Mesendoderm (in vitro differentiated cells): ENCODE measurements around the gene CENPC.
"Not testable (repeated sequence)": the region's sequence is repeated elsewhere in the genome, so short reads cannot be mapped to it uniquely, and the experiment has no call there.

Source experiments
- DNase-seq: peaks from one replicate; pipeline ENCODE4 v3.0.0; 2013
- H2AK5ac ChIP-seq: 2 replicates; pipeline ENCODE4 v1.6.1; 2013; ENCODE audit warnings: low read length, inconsistent platforms
- H2BK120ac ChIP-seq: 2 replicates; pipeline ENCODE4 v1.6.1; 2013; ENCODE audit warnings: low read depth, mild to moderate bottlenecking, low read length, moderate library complexity, mixed read lengths
- H2BK15ac ChIP-seq: replicated peaks from 2 replicates; pipeline ENCODE4 v1.6.1; 2013; ENCODE audit warnings: low read depth, mild to moderate bottlenecking, moderate library complexity
- H2BK5ac ChIP-seq: 2 replicates; pipeline ENCODE4 v1.6.1; 2013; ENCODE audit warnings: low read length, inconsistent platforms
- H3K18ac ChIP-seq: 2 replicates; pipeline ENCODE4 v1.6.1; 2013; ENCODE audit warnings: mild to moderate bottlenecking, low read length, mixed read lengths
- H3K23ac ChIP-seq: one replicate; pipeline ENCODE4 v1.6.1; 2013; ENCODE audit warnings: low read length
- H3K27ac ChIP-seq: 2 replicates; pipeline ENCODE4 v1.5.1; 2013; ENCODE audit warnings: low read depth, mild to moderate bottlenecking, inconsistent platforms, low read length, moderate library complexity
- H3K27me3 ChIP-seq: 2 replicates; pipeline ENCODE4 v1.6.1; 2013; ENCODE audit warnings: low read length, control low read depth, mild to moderate bottlenecking, inconsistent platforms; ENCODE audit not compliant: insufficient read depth, poor library complexity
- H3K36me3 ChIP-seq: 2 replicates; pipeline ENCODE4 v1.6.1; 2013; ENCODE audit warnings: low read length, inconsistent platforms; ENCODE audit not compliant: control insufficient read depth, insufficient read depth
- H3K4ac ChIP-seq: one replicate; pipeline ENCODE4 v1.6.1; 2013; ENCODE audit warnings: low read depth, mild to moderate bottlenecking, low read length, moderate library complexity
- H3K4me1 ChIP-seq: 2 replicates; pipeline ENCODE4 v1.6.1; 2013; ENCODE audit warnings: low read depth, low read length, inconsistent platforms; ENCODE audit not compliant: control insufficient read depth
- H3K4me2 ChIP-seq: 2 replicates; pipeline ENCODE4 v1.6.1; 2013; ENCODE audit warnings: low read length
- H3K4me3 ChIP-seq: 2 replicates; pipeline ENCODE4 v1.5.1; 2013; ENCODE audit warnings: mild to moderate bottlenecking, low read length
- H3K56ac ChIP-seq: one replicate; pipeline ENCODE4 v1.6.1; 2013; ENCODE audit warnings: low read length
- H3K79me1 ChIP-seq: 2 replicates; pipeline ENCODE4 v1.6.1; 2013; ENCODE audit warnings: low read length, inconsistent platforms
- H3K79me2 ChIP-seq: 2 replicates; pipeline ENCODE4 v1.6.1; 2013; ENCODE audit warnings: mild to moderate bottlenecking, low read length; ENCODE audit not compliant: control insufficient read depth, insufficient read depth
- H3K9ac ChIP-seq: 2 replicates; pipeline ENCODE4 v1.6.1; 2013; ENCODE audit warnings: low read length, inconsistent platforms
- H4K5ac ChIP-seq: one replicate; pipeline ENCODE4 v1.6.1; 2013; ENCODE audit warnings: low read length
- H4K8ac ChIP-seq: one replicate; pipeline ENCODE4 v1.6.1; 2013; ENCODE audit warnings: low read depth, mild to moderate bottlenecking, control low read depth, low read length, moderate library complexity
- WGBS: extraction: QIAGEN DNeasy Blood & Tissue Kit; methylation state at CpG from one replicate; pipeline ENCODE4 v1.1.7; 2013; ENCODE audit warnings: low lambda C conversion rate, missing lambda C conversion rate; ENCODE audit not compliant: insufficient coverage; ENCODE audit errors: extremely low coverage; 5-methylcytosine and 5-hydroxymethylcytosine counted together

Gene CENPC

DNA sequence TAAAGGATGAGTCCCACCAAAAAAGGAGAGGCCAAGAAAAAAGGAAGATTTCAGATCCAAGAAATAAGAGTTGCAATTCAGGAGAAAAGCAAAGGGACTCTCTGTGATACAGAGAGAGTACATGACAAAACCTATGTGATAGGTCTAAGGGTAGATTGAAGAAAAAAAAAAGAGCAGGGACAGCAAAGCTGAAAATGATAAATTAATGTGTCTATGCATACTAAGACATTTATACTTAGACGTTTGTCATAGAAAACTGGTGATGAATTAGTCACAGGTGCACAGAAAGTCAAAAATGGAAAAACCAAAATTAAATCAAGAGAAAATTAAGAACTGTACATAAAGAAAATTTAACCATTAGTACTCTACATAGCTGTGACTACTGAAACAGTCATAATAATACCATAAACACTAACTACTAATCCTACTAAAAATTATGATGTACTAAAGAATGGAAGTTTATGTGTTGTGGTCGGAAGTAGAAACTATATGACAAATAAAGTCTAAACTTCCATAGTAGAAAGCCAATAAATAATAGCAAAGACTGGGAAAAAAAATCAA, 9.9 kb downstream of the CENPC start:
- DNase-seq: no peak
- H3K4me3 ChIP-seq: no peak overlapping the region
- no peaks in the 10 kb centered on the region for H3K79me2 ChIP-seq

DNA sequence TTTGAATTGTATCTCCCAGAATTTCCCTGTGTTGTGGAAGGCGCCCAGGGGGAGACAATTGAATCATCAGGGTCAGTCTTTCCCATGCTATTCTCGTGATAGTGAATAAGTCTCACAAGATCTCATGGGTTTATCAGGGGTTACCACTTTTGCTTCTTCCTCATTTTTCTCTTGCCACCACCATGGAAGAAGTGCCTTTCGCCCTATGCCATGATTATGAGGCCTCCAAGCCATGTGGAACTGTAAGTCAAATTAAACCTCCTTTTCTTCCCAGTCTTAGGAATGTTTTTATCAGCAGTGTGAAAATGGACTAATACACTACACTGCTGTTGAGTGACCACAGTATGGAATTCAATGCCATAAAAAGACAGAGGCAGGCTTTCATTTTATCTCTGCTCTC, 12.2 kb downstream of the CENPC start:
- no CpG with 5 or more reads among the region's 3 CpGs for WGBS
- H3K4ac ChIP-seq: no peak overlapping the region
- no peak overlapping the region for H2BK15ac ChIP-seq
- peaks cover 5% of the 10 kb centered on the region for H3K36me3 ChIP-seq
- H2BK120ac ChIP-seq: no peak overlapping the region
- H3K4me3 ChIP-seq: no peak overlapping the region
- no peak overlapping the region for H2BK5ac ChIP-seq
- H3K27ac ChIP-seq: no peak overlapping the region
- H3K56ac ChIP-seq: no peak overlapping the region
- no peak overlapping the region for H3K18ac ChIP-seq
- peak; percentile 0 for DNase-seq
- H4K5ac ChIP-seq: no peak overlapping the region
- no peak overlapping the region for H3K4me2 ChIP-seq
- H2AK5ac ChIP-seq: no peak overlapping the region
- no peaks in the 10 kb centered on the region for H3K27me3 ChIP-seq
- H3K23ac ChIP-seq: no peak overlapping the region
- no peak overlapping the region for H4K8ac ChIP-seq
- H3K4me1 ChIP-seq: no peaks in the 10 kb centered on the region
- H3K79me1 ChIP-seq: peaks cover 2% of the 10 kb centered on the region
- H3K79me2 ChIP-seq: no peaks in the 10 kb centered on the region
- no peak overlapping the region for H3K9ac ChIP-seq

More for the DNA sequence above, 9.9 kb downstream of the CENPC start:
- Histone ChIP-seq H3K79me1 (peaks cover 2% of the 10 kb centered on the region), H3K36me3 (peaks cover 5% of the 10 kb centered on the region), H3K23ac (no peak overlapping the region), H4K8ac (no peak overlapping the region), H3K4me2 (no peak overlapping the region), H3K4me1 (no peaks in the 10 kb centered on the region), H2BK15ac (no peak overlapping the region), H2BK5ac (no peak overlapping the region), H3K4ac (no peak overlapping the region), H2AK5ac (no peak overlapping the region), H3K9ac (no peak overlapping the region), H2BK120ac (no peak overlapping the region), H3K27me3 (no peaks in the 10 kb centered on the region), H3K18ac (no peak overlapping the region), H3K27ac (no peak overlapping the region), H4K5ac (no peak overlapping the region), H3K56ac (no peak overlapping the region)
- no CpG with 5 or more reads among the region's 2 CpGs for WGBS

DNA sequence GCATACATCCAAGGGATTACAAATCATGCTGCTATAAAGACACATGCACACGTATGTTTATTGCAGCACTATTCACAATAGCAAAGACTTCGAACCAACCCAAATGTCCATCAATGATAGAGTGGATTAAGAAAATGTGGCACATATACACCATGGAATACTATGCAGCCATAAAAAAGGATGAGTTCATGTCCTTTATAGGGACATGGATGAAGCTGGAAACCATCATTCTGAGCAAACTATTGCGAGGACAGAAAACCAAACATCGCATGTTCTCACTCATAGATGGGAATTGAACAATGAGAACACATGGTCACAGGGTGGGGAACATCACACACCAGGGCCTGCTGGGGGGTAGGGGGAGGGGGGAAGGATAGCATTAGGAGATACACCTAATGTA, 12.9 kb downstream of the CENPC start:
- not testable (repeated sequence) for H3K4me1 ChIP-seq, H3K79me1 ChIP-seq, H2AK5ac ChIP-seq, H3K27ac ChIP-seq, H3K4me2 ChIP-seq, H4K5ac ChIP-seq, H3K79me2 ChIP-seq, H3K23ac ChIP-seq, H2BK120ac ChIP-seq, H3K36me3 ChIP-seq, H2BK5ac ChIP-seq, DNase-seq, H3K18ac ChIP-seq, H4K8ac ChIP-seq, H3K56ac ChIP-seq, H3K4ac ChIP-seq, H3K4me3 ChIP-seq, H3K9ac ChIP-seq, H3K27me3 ChIP-seq, H2BK15ac ChIP-seq
- no CpG with 5 or more reads among the region's 4 CpGs for WGBS

DNA sequence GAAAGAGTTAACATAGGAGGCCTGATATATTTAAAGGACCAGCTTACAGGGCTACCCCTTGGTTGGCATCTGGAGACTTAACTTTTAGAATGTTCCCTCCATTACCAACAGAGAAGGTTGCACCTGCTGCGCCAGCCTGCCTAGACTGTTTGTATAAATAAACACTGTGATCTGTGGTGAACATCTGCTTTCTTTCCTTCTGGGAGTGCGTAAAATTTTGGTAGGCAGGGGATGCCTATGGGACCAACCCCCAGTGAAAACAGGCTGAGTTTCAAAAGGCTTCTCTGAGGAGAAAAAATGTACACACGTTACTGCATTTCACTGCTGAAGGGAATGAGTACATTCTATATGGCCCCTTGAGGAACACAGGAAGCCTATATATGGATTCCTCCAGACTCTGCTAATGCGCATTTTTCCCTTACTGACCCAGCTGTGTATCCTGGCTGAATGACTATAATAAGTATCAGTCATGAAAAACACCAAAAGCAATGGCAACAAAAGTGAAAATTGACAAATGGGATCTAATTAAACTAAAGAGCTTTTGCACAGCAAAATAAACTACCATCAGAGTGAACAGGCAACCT, 13.8 kb downstream of the CENPC start:
- WGBS: no CpG with 5 or more reads among the region's 4 CpGs
- Histone ChIP-seq H3K79me2 (no peaks in the 10 kb centered on the region), H3K18ac (no peak overlapping the region), H2BK120ac (no peak overlapping the region), H3K4ac (no peak overlapping the region), H3K56ac (no peak overlapping the region), H2BK5ac (no peak overlapping the region), H3K9ac (no peak overlapping the region), H2AK5ac (no peak overlapping the region), H3K23ac (no peak overlapping the region), H3K27ac (no peak overlapping the region), H3K4me3 (no peak overlapping the region), H3K4me2 (no peak overlapping the region), H4K5ac (no peak overlapping the region), H4K8ac (no peak overlapping the region), H3K4me1 (no peaks in the 10 kb centered on the region), H3K36me3 (peaks cover 5% of the 10 kb centered on the region), H3K79me1 (peaks cover 4% of the 10 kb centered on the region), H3K27me3 (no peaks in the 10 kb centered on the region), H2BK15ac (no peak overlapping the region)
- no peak for DNase-seq

DNA sequence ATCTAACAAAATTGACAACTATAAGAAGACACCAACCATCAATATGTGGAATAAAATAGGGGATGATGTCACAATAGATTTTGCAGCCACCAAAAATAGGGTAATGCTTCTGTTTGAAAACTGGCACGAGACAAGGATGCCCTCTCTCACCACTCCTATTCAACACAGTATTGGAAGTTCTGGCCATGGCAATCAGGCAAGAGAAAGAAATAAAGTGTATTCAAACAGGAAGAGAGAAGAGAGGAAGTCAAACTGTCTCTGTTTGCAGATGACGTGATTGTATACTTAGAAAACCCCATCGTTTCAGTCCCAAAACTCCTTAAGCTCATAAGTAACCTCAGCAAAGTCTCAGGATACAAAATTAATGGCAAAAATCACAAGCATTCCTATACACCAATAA, 21.2 kb downstream of the CENPC start:
- H3K36me3 ChIP-seq, H2BK120ac ChIP-seq, DNase-seq, H3K23ac ChIP-seq, H3K4ac ChIP-seq, H3K9ac ChIP-seq, H3K4me2 ChIP-seq, H2AK5ac ChIP-seq, H3K79me1 ChIP-seq, H3K27ac ChIP-seq, H4K8ac ChIP-seq, H4K5ac ChIP-seq, H3K4me1 ChIP-seq, H3K56ac ChIP-seq, H3K79me2 ChIP-seq, H3K4me3 ChIP-seq, H3K27me3 ChIP-seq, H3K18ac ChIP-seq, H2BK15ac ChIP-seq, H2BK5ac ChIP-seq: not testable (repeated sequence)
- WGBS: no CpG with 5 or more reads among the region's 3 CpGs
